Adrenal gland (tissue), 5 donors: Measurements from ENCODE around the gene SCAMP5.

Experiments used
- POLR2A ChIP-seq, 2 donors: fragments of 450-650 bp; IDR thresholded peaks; one replicate each; pipeline ENCODE4 v1.6.1; 2017; ENCODE audit warnings: antibody characterized with exemption in 2 of 2, mild to moderate bottlenecking in 2 of 2, moderate library complexity in 1 of 2
- TF ChIP-seq, protein P1 (sequence below), 6 experiments: fragments of 450-650 bp in 4 of 6; fragments of 200-600 bp in 2 of 6; sonication (generic) in 1 of 6; IDR thresholded peaks; 1 replicate in 5 of 6; 2 replicates in 1 of 6; pipeline versions ENCODE4 v1.5.1 to v1.8.0; 2016 to 2021; ENCODE audit warnings: antibody characterized with exemption in 6 of 6, mild to moderate bottlenecking in 2 of 6, moderate library complexity in 1 of 6
- donor health status: DM: no; HTN: no; CAD: no.

DNA sequence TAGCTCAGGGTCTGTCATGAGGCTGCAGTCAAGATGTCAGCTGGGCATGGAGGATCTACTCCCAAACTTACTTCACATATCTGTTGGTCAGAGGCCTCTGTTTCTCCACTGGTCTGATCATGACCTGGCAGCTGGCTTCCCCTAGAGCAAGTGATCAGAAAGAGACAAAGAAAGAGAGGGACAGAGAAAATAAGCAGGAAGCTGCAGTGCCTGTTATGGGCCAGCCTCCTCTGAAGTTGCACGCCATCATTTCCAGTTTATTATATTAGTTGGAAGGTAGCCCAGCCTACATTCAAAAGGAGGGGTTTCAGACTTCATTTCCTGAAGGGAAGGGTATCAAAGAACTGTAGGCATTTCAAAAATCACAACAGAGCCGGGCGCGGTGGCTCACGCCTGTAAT lies 33.7 kb upstream of the SCAMP5 start:
- TF ChIP-seq, protein P1, sequence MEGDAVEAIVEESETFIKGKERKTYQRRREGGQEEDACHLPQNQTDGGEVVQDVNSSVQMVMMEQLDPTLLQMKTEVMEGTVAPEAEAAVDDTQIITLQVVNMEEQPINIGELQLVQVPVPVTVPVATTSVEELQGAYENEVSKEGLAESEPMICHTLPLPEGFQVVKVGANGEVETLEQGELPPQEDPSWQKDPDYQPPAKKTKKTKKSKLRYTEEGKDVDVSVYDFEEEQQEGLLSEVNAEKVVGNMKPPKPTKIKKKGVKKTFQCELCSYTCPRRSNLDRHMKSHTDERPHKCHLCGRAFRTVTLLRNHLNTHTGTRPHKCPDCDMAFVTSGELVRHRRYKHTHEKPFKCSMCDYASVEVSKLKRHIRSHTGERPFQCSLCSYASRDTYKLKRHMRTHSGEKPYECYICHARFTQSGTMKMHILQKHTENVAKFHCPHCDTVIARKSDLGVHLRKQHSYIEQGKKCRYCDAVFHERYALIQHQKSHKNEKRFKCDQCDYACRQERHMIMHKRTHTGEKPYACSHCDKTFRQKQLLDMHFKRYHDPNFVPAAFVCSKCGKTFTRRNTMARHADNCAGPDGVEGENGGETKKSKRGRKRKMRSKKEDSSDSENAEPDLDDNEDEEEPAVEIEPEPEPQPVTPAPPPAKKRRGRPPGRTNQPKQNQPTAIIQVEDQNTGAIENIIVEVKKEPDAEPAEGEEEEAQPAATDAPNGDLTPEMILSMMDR (IDR thresholded peaks at IDR 0.05) = no peak
- TF ChIP-seq POLR2A (IDR thresholded peaks at IDR 0.05) = no peak
